Stimulated activated CD8-positive, alpha-beta memory T cell treated with anti-CD3 and anti-CD28 coated beads, Interleukin-15, amount 100 ng/mL, for 1 hour (primary cell): ENCODE results near the gene DCHS2.

Experiments
- DNase-seq: peaks from one replicate; pipeline ENCODE4 v3.0.0-alpha.2; 2020; ENCODE audit warnings: low read depth

The DCHS2 gene

DNA sequence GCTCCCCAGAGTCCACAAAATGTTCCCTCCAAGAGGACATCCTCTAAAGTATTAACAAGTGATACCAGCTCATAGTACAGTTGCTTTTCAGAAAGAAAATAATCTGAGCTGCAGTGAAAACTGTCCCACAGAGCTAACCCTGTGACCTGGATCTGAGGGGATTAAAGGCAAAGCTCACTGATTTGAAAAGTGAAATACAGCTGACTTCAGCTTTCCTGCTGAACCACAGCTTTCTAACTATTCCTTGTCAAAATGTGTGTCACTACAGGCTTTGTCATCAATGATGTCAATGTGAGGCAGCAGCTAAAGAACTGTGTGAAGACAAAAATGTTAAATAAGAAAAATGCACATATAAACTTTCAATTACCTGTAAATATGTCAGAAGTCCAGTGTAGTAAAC lies 36.9 kb downstream of the DCHS2 start:
- DNase-seq, result no peak

DNA sequence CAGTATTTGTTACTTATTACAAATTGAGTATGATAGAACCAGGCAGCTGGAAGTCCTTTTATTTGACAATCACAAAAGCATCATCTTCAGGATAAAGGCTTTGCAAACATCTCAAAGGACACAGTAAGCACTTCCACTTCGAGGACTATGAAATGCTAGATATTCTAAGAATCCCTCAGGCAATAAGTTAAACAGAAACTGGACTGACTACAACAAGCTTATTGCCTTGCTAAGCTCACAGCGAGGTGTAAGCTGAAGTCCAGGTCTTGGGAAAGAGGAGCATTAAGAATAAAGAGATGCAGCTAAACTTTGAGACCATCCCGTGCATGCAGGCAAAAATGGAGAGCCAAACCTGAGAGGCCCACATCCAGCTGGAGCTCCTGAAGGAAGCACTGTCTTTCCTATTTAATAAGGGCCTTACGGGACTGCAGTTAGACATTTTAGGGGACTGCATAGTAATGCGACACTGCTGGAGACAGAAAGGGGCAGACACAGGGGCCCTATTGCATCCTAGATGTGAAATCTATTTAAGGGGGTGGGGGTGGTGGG lies 38.7 kb downstream of the DCHS2 start:
- DNase-seq, result no peak

DNA sequence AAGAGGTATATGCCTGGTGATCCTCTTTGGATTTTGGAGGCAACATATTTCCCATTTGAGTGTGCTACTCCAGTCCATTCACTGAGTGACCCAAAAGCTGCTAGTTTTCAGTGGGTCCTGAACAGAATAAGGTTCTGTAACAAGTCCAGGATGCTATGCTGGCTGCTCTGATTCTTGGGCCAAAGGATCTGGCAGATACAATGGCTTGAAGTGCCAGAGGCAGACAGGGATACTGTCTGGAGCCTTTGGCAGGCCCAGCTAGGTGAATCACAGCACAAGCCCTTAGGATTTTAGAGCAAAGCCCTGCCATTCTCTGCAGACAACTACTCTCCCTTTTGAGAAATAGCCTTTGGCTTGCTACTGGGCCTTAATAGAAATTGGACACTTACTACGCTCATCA lies 40.6 kb downstream of the DCHS2 start:
- no peak for DNase-seq

DNA sequence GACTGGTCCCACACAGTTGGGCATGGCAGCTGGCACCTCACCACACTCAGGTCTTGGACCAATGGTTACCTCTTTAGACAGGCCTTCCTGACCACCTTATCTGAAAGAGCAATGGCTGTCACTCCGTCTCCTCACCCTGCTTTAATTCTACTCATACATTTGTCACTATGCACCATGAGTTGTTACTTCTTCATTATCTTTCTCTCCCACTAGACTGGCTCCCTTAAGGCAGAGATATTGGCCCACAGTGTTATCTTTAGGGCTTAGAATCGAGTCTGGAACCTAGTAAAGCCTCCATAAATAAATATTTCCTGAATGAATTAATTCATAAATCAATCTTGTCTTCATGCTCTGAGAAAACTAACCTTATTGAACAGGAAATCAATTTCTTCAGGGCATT lies 46.6 kb downstream of the DCHS2 start:
- DNase-seq, result no peak

DNA sequence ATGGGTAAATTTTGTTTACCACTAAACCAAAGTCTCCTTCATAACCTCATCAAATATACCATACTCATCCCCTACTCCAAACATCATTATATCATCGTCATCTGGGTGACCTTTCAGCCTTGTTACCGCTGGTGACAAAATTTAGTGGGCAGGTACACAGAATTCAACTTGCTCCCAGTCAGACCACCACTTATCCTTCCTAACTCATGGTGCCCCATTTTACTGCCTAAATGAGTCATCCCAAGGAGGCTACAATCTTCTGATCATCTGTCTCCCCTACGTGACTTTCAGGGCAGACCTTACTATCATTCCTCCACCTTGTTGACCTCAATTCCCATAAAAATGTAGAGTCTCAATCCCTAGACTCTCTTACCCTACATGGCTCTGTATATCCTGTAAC lies 49.6 kb downstream of the DCHS2 start:
- no peak for DNase-seq

DNA sequence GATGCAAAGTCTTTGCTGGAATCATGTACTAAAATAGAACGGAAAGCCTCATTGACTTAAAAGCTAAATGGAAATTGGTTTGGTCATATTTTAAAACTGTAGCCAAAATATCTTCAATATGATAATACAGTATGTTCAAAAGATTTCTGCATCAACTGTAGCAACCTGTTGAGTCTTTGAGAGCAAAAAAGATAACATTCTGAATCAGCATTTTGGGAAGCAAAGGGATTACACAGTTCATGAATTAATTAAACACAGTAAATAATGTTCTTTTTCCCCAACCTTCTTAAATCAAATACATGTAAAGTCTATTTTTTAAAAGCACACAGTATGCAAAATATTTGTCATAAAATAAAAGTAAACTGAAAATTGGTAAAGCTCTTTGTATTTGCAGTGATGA lies 50.5 kb downstream of the DCHS2 start:
- DNase-seq, result no peak

DNA sequence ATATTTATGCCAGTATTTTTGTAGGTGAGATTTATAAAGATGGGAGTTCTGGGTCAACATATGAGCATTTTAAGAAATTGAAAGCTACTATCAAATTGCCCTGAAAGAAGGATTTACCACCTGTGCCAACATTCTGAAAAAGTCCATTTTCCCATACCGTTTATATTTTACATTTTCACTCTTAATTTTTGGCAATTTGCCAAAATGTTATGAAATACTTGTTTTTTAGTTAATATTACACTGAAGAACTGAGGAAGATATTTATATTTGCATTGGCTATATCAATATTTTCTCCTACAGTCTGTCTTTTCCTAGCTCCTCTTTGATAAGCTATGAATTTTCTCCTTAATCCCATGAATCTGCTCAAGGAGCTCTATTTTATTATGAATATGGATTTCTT lies 52.4 kb downstream of the DCHS2 start:
- no peak for DNase-seq

DNA sequence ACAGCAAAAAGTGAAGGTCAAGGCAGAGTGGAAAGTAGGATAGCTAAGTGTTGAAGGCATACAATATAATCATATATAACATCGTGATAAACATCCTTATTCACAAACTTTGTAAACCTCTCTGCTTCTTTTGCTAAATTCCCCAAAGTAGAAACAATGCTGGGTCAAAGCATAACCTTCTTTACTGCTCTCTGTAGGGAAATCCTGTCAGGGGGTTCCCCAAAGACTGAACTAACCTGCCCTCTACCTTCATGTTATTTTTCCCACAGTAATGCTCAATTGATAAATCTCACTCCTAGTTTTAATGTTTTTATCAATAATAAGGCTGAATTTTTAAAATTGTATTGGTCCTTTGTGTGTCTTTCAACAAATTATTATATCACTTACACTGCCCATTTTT lies 55.7 kb downstream of the DCHS2 start:
- DNase-seq, result no peak

DNA sequence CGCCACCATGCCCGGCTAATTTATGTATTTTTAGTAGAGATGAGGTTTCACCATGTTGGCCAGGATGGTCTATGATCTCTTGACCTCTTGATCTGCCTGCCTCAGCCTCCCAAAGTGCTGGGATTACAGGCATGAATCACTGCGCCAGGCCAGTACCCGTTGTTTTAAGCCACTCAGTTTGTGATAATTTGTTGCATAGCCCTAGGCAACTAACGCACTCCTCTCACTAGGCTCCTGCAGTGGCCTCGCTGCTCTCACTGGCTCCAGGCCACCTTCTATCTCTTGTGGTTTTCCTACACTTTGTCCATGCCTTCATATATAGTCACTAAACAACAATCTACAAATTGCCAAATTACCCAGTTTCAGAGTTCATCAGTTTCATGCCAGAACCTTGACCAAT lies 58.1 kb downstream of the DCHS2 start:
- no peak for DNase-seq

DNA sequence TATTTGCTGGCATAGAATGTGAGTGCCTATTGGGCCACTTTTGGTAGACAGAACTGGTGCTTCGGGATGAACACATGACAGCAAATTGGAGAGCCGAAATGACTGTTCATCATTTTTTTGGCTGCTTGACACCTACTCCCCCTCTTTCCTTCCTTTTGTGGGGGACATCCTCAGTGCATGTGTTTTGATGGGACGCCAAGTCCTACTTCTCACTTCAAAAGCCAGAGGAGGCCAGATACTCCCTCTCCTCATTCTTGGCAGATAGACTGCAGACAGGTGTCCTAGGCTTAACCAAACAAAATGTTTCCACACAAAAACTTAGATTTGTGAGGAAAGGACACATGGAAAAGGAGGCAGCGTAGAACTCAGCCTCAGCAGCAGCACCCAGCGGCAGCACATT lies 62.4 kb downstream of the DCHS2 start:
- no peak for DNase-seq

DNA sequence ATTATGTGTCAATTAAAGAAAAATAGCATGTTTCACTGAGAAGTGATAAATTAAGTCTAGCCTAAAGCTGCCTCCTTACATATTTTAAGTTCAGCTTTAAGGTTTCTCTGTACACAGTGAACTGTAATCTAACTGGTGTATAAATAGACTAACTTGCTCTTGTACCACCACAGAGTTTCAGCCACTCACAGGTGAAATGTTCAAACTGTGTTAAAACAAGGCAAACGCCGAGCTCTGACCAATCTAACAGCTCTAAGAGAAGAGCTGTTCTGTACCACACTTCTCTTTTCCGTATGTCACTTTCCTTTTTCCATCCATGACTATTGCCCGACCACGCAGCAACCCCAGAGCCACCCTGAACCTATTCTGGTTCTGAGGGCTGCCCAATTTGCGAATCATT lies 64.5 kb downstream of the DCHS2 start:
- no peak for DNase-seq

DNA sequence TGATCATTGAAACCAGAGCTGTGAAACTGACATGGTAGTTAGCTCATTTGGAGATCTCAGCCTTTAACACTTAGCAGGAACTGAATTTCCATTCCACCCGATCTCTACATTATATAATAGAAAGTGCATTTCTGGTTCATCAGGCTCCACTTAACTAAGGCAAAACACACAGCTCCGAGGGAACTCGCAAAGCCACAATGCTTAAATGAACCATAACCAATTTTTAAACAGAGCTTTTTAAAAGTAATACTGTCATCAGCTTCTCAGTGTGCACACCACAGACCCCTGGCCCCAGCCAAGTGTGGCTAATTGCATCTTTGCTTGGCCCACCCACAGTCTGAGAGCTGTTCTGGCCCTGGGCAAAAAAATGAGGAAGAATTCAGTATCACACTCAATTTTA lies 66.1 kb downstream of the DCHS2 start:
- no peak for DNase-seq

DNA sequence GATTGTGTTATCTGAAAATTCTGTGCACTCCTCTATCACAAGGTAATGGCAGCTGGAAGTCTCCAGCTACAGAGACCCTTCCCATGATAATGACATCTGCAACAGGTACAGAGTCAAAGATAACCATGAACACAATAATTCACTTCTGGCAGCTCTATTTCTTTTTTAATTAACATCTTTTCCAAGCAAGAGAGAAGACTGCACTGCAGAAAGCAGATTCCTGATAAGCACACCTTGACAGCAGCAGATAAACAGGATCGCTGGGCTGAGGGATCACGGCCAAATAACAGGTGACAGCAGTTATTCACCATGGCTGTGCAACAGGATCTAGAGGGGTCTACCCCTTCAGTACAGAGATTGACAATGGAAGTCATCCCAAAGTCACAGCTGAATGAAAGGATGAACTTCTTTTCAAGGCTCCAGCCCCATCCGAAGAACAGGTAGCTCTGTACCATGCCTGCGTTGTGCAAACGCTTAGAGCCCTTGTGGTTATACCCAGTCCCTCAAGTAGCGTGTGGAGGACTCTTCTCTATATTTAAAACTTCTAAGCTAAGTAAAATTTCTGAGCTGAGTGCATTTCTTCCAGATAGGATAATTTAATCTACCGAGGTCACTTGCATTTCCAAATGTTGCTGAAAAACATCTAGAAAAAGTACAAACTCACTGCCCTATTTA lies 66.7 kb downstream of the DCHS2 start:
- no peak for DNase-seq

DNA sequence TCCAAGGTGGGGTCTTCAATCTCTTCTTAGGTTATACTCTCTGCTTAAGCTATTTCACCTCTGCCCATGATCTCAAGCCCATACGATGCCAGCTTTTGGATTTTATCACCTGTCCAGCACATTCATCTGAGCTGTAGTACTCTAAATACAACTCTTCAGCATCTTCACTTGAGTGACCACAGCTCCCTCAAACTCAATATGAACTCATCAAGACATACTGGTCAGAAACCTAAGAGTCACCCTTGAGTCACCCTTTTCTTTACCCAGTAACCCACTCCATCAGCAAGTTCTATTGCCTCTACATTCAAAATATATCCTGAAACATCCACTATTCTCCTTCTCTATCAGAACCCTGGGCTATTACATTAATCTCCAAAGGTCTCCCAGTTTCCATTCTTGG lies 69.4 kb downstream of the DCHS2 start:
- DNase-seq, result no peak

DNA sequence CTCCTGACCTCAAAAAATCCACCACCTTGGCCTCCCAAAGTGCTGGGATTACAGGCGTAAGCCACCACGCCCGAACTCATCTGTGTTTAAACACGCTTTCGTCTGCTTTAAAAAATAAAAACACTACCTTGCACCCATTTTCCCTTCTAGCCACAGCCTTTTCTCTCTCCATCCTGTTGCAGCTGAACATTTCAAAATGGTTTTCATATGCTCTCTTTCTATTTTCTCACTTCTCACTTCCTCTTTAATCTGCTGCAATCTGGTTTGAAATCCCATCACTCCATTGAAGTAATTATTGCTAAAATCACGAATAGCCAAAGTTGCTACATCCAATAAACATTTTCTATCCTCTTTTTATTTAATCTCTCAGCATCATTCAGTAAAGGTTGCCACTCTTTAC lies 70.0 kb downstream of the DCHS2 start:
- no peak for DNase-seq

DNA sequence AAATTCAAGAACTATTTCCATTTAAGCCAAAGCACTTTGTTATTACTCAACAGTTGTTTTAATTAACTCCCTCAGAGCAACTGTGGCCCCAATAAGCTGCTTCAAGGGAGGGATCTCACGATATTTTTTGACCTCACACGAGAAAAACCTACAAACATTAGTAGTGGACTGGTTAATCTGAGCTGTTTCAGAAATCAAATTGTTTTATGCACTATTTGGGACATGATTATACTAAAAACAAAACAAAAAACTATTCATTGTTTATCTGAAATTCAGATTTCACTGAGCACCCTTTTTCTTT lies 74.3 kb downstream of the DCHS2 start:
- DNase-seq, result no peak

DNA sequence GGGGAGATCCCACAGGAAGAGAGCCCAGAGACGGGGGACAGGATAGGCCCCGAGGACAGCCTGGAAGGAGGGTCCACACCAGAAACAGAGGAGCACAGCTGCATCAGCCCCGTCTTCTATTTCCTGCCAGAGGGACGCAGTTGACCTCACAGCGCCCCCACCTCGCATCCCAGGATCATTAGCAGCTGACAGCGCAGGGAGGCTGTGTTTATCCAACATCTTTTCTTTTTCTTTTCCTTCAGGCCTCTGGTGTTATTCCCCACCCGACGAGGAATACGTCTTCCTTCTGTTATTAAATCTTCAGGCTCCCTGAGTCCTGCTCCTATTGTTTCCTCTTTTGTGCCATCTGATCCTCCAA lies 75.4 kb downstream of the DCHS2 start:
- DNase-seq, result no peak

DNA sequence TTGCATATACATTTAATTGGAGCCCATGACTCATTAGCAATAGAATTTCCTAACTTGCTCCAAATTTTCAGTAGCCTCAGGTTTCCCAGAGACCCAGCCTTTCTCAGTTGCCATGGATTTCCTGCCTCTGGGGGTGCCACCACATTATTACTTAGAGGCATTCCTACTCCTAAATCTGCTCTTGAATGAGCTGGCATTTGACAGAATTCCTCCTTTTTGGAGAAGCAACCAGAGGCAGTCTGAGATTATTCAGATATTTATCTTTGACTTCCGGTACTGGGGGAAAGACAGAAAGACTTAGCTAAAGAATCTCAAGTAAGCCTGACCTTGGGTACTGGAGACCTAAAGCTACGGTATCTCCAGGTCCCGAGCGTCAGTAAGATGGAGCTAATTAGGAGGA lies 76.3 kb downstream of the DCHS2 start:
- no peak for DNase-seq

DNA sequence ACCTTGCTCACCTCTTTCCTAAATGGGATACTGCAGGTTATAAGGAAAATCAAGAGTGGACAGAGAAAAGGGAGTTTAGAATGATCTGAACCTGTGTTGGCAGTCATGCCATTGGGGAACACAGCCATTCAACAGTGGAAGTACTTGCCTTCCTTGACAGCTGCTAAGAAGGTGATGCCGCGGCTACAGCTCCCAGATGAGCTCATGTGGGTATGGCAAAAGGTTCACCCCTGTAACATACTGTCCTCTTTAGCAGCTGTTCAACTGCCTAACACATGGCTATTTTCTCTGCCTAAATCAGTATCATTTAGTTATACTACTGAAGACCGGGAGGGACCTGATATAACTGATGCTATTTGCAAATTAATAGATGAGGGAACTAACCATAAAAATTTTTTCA lies 76.8 kb downstream of the DCHS2 start:
- no peak for DNase-seq

DNA sequence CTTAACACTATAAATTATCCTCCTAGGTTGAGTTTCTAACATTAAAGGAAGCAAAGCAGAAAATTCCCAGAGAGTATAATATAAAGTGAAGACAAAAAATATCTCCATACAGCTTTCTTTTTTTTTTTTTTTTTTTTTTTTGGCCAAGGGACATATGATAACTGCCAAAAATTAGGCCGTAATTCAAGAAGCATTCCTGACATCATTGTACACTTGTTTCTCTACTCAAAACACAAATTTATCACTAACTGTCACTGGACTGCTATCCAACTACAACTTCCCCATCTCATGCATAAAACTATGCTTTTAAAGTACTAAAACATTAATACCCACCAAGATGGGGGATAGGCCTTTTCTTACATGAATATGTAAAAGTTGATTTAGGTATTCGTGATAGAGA lies 77.2 kb downstream of the DCHS2 start:
- no peak for DNase-seq

DNA sequence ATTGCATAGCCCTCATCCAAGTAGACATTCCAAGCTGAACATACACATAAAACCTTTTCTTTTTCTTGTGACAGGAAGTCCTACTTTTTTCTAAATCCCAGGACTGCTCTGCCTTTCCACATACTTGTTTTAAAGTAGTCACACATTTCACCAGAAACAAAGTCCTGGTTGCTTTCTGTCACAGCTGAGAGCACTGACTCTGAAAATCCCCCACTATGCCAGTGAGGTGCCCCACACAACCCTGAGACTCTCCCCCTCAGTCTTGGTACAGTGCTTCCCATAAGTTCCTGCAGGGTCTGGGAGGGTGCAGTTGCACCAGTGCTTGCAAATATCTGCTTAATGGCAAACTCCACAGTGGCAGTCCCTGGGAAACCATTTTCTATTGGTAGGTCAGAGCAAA lies 84.2 kb downstream of the DCHS2 start:
- DNase-seq, result no peak

DNA sequence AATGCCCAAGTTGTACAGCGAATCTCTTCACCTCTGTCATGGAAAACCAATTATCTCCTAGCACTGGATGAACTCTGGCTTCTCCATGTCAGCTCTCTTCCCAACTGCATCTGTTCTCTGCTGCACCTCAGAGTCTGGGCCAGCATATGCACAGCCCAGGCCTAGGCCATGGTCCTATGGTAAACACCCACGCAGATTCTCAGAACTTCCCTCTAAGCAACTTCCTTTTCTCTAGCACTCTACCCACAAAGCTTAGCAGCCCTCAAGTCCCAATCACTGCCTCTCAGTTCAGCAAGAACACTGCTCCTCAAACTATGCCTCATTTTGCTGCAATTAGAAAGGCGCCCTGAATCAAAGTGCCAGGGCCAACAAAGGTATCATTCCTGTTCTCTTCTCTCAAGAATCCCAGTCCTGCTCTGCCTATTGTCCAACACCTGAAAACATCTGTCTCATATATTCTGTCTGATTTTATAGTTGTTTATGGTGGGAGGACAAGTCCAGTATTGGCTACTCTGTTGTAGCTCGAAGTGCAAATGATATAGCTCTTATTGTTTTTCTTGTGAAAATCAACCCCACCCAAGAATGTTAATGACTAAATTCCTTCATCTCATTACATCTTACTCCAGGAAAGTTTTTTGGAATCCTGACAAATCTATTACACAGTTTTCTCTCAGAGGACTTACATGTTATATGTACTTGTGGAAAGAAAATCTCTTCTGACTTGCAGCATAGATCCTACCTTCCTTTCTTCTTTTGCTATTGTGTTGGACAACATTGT lies 85.4 kb downstream of the DCHS2 start:
- DNase-seq, result no peak

DNA sequence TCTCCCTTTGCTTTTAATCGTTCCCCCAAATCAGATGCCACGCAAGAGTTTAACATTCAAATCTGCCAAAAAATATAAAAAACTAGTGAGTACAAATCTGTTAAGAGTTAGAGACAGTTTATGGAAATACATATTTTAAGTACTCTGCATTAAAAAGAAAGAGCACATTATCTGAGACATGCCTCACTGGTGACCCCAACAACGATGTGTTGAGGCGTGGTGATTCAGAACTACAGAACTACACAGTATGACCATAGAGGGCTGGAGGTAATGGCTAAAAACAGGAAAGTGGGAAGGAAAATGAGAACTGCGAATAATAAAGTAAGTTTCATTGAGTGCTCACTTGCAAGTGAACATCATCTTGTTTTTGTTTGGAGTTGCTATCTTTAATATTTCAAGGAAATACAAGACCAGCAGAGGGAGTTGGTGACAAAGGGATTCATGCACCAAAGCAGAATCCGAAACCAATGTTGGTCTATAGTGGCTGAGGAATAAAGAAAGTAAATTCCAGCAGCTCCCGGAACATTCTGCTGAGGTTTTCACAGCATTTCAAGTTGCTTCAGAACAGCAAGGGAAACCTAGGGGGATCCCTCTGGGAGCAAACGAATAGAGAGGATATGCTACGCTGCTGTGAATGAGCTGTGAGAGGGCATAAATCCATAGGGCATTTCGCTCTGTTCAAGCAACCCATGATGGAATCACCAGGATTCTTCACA lies 92.2 kb downstream of the DCHS2 start:
- no peak for DNase-seq
